ENCODE measurements around the gene VBP1.
A peak's percentile ranks its signal among the peaks of the same experiment; 100 is the strongest.
"Not testable (repeated sequence)": the region's sequence is repeated elsewhere in the genome, so short reads cannot be mapped to it uniquely, and the experiment has no call there.

Gene VBP1, protein sequence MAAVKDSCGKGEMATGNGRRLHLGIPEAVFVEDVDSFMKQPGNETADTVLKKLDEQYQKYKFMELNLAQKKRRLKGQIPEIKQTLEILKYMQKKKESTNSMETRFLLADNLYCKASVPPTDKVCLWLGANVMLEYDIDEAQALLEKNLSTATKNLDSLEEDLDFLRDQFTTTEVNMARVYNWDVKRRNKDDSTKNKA

DNA sequence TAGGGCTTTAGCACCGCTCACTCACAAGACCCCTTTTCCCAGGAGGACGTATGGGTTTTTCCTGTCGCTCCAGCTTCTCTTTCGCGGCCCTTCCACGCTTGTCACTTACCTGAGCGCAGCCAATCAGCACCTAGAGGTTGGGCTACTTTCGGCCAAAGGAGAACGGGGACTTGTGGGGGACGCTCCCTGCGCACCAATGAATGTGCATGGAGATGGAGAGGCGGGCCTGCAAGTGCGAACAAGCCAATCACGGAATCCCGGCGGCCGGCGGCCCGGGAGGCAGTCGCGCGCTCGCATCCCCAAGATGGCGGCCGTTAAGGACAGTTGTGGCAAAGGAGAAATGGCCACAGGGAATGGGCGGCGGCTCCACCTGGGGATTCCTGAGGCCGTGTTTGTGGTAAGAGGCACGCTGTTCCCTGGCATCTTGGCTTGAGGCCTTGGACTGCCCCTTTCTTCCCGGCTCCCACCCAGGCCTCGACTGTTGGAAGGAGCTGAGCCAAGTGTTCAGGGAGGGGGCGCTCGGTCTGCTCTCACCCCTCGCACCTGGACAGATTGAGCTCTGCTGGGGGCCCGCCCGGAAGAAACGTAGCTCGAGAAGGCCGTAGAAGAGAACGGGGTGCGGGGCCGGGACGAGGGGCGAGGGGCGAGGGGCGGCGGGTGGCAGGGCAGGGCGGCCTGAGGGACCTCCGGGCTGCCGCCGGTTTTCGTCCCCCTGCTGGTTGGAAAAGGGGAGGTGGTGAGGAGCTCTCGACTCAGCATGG is at the start of gene VBP1:
VBP1 (plus strand) TSS at position 282 of the 761 bp plus-strand sequence; CDS start at position 305, 23 bp downstream.
- peak; percentile 98 for DNase-seq

DNA sequence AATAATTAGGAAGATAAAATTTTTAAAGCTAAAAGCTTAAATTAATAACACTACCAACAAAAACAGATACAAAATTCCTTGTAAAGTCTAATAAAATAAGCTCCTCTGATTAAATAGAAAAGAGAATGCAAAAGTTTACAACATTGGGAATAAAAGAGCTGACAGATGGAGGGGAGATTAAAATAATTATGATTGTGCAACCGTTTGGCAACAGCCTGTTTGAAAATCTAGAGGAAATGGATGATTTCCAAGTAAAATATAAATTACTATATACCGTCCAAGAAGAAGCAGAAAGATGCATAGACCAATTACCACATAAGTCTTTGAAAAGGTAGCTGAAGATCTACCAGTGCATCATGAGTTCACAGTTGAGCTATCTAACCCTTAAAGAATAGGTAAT is 46.4 kb upstream of the VBP1 start:
- DNase-seq, result no peak

DNA sequence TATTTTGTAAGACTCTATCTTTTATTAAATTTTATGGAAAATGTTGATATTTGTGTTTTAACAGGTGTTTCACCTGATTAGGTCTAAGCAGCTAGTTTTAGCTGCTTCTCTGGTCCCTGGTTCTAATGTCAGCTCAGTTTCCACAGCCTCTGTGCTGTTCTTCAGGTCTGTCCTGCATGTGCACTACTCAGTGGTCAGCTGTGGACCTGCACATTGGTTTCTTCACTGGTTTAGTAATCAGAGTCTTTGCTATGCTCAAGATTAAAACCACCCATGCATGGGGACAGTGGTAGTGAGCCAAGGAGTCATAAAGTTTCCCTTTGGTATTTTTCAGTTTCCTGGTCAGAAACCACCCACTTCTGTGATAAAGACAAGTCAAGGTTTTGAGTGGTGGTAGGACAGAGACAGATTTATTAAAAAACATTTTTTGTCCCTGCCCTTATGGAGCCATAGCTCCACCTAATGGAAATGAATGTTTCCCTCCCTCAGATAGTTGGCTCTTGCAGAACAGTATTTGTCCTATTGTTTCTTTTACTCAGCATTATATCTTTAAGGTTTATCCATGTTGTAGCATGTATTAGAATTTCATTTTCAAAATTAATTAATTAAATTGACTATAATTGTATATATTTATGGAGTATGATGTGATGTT is 36.8 kb upstream of the VBP1 start:
- DNase-seq, result no peak

DNA sequence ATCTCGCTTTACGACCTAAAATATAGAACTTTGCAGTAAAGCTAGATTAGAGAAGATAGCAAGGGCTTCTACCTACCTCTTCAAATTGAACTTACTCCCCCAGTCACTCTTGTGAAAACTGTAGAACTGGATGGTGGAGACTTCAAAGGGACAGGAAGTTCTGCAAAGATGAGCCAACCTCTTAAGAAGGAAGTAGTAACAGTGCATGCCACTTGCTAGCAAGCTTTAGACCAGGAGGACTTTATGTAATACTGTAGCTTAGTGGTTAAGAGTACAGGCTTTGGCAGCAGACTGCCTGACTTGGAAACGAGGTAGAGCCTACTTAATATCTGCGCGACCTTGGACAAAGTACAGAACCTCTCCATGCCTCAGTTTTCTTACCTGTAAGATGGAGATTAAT is 27.5 kb upstream of the VBP1 start:
- DNase-seq, result no peak

DNA sequence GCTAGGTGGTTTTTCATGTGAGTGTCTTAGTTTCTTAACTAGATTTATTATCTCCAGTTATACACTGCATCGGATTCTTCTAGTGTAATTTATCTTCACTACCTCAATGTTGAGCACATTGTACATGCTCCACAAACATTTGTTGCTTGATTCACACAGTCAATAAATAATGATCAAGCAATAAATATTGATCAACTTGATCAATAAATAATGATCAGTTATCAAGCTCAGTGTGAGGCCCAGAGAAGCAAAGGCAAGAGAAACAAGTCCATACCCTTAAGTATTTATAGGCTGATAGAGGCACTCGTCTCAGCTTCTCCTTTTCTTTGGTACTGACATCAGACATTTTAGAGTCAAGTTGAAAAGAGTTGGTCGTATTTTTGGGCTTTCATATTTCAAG is 5.1 kb upstream of the VBP1 start:
- DNase-seq, result no peak

DNA sequence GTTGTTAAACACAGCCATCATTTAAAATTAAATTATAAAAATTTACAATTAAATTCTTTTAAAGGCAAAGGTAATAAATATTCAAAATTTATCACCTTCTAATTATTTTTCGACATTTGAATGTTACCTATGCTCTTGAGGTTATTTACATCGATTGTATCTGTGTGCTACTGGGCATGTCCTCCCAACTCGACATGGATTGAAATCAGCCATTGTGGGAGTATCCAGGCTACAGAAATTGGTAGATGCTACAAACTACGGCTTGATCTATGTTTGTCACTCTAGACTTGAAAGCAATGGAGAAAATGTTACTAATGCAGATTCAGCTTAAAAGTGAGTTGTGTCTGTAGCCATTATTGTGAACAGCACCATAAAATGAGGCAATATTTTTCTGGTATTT is 2.5 kb upstream of the VBP1 start:
- no peak for DNase-seq

DNA sequence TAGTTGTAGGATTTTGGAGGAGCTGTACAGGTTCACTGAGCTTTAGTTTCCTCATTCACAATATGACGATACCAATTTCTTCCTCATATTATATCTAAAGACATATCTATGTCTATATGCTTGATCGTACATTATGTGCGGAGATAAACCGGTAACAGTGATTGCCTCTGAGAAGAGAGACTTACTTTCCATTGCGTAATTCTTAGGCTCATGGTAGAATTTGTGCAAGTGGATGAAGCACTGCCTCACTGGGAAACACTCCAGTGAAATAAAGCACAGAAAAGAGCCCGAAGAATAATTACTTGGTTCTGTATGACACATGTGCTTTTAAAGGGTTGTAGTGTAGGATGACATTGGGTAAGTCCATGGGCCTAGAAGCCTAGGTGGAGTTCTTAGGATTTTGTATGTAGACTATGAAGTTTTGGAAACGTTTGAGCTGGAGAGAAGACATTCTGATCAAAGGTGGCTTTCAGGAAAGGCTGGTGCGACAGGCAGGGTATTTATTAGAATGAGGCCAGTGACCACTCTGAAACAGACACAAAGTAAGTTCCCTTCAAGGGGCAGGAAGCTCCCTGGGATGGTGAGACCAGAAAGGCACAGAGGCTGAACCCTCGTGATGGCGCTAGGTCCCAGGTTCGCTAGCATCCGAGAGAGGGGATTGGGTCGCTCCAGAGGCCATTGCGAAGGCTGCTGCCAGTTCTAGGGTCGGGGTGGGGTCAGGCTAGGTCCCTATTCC is 649 bp upstream of the VBP1 start:
- DNase-seq, result no peak

DNA sequence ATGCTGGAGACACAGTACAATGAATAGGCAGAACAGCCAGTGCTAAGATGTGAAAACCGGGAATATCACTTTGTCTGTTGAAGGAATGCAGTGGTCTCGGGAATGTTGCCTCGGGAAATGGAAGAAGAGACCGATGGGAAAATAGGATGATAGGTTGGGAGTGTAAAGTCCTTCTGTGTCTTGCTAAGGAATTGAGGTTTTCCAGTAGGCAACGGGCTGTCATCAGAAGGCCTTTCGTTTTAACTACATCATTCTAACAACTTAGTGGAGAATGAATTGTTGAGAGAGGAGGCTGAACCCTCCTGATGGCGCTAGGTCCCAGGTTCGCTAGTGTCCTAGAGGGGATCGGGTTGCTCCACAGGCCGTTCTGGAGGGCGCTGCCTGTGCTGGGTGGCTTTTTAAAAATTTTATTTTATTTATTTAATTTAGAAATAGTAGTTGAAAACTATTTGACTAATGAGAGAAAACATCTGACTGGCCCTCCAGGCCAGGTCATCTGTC is 730 bp downstream of the VBP1 start:
- DNase-seq, result peak; percentile 64

DNA sequence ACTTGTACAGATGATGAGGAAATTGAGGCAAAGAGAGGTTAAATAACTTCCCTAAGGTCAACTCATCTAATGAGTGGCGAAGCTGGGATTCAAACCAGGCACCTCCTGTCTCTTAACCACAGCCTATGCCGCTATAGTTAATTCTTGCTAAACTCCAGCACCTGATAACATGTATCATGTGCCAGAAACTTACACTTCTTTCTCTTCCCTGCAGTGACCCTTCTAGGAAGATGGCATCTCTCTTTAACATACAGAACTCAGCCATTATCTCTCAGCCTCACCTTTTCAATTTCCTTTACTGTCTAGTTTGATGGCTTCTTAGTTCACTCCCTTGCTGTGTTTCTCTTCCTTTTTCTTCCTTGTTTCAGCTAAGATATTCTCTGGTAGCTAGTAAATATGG is 2.5 kb downstream of the VBP1 start:
- DNase-seq, result no peak

DNA sequence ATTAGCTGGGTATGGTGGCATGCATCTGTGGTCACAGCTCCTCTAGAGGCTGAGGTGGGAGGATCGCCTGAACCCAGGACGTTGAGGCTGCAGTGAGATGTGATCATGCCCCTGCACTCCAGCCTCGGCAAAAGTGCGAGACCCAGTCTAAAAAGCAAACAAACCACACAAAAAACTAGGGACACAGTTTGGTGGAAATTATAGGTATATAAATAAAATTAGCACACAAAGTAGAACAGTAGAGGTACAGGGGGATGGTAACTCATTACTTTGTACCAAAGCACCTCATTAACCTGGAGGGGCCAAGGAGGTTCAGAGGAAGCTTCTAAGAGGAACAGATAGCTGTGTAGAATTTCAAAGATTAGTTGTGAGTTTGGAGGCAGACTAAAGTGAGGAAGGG is 5.1 kb downstream of the VBP1 start:
- DNase-seq, result no peak

DNA sequence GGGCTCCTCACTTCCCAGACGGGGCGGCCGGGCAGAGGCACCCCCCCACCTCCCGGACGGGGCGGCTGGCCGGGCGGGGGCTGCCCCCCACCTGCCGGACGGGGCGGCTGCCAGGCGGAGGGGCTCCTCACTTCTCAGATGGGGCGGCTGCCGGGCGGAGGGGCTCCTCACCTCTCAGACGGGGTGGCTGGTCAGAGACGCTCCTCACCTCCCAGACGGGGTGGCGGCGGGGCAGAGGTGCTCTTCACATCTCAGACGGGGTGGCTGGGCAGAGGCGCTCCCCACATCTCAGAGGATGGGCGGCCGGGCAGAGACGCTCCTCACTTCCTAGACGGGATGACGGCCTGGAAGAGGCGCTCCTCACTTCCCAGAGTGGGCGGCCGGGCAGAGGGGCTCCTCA is 7.5 kb downstream of the VBP1 start:
- DNase-seq, result not testable (repeated sequence)

DNA sequence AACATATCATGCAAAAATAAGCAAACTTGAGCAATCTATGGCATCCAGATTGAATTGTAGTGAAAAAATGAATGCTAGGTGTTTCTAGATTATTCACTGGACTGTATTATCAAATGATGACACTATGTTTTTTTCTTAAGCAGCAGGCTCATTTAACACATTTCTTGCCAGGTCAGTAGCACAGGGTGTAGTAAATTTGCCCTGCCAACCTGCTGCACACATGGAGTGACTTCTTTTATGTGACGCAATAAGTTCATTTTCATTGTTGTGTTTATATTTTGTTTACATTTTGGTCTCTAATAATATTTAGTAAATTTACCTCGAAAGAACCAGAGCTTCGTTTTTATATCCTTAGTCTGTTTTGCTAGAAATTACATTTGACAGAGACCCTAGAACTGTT is 9.5 kb downstream of the VBP1 start:
- no peak for DNase-seq

DNA sequence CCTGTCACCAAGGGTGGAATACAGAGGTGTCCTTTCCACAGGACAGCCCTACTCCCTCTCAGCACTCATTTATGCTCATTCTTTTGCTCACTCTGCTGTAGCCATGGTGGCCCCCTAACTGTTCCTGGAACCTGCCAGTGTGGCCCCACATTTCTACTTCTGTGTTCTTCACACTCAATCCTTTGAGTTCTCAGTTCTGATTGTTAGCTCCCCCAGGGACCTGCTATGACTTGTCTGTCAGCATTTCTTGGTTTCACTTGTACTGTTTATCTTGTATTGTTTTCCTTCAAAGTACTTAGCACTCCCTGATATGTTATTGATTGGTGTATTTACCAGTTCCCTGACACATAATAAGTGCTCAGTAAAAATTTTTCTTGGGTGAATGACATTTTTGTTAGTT is 14.9 kb downstream of the VBP1 start:
- DNase-seq, result no peak

DNA sequence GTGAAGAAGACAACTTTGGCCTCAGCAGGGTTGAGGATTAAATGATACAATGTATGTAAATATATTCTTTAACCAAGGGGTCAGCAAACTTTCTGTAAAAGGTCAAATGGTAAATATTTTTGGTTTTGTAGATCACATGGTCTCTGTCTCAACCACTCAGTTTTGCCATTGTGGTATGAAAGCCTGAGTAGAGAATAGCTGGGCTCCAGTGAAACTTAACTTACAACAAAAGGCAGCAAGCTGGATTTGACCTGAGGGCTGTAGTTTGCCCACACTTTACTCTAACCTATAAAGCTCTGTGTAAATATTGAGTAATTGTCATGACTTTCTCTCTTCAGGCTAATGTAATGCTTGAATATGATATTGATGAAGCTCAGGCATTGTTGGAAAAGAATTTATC is 19.6 kb downstream of the VBP1 start:
- no peak for DNase-seq

DNA sequence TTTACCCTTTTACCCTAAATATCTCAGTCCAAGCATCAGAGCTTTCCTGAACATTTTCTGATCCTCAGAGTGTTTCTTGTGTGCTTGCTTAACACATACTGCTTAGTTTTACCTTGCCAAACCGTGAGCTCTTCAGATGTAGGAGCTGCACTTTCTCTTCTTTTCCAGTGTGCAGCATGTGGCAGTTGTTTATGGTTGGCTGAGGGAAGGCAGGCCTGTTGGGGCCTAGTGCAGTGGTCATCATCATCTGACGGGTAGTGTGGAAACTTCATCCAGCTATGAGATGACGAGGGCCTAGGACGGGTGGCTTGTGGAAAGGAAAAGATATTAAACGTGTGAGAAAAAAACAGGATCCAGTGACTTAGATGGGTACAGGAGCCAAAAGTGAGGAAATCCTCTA is 21.5 kb downstream of the VBP1 start:
- no peak for DNase-seq

DNA sequence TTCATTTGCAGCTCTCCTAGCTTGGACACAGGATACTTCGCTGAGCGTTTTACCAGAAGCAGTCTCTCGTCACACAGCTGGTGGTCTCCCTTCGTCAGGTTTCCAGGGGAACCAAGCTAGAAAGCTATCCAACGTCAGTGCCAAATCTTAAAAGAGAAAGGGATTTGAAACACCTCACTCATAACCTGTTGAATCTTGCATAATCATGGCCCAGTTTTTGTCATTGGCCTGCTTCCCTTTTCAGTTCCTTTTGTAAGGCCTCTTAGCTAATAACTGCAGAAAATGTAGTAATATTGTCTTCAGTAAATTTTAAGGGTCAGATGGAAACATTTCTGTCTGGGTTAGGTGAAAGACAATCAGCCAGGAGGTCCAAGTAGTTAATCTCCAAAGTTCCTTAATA is 26.0 kb downstream of the VBP1 start:
- no peak for DNase-seq

DNA sequence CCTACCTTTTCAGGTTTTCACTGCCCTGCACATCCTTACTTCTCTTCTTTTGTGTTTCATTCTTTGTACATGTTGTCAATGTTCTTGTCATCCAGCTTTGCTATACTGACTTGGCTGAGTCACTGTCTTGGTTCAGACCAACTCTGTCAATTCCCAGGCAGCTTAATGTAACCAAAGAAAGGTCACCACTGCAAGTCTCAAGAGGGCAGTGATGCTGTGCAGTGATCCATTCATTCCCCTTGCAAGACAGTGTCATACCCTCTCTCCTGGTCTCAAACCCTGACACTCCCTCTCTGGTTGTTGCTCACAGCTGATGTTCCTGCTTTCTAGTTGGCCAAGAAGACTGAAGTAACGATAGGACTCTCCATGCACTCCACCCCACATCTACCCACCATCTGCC is 30.5 kb downstream of the VBP1 start:
- DNase-seq, result no peak

DNA sequence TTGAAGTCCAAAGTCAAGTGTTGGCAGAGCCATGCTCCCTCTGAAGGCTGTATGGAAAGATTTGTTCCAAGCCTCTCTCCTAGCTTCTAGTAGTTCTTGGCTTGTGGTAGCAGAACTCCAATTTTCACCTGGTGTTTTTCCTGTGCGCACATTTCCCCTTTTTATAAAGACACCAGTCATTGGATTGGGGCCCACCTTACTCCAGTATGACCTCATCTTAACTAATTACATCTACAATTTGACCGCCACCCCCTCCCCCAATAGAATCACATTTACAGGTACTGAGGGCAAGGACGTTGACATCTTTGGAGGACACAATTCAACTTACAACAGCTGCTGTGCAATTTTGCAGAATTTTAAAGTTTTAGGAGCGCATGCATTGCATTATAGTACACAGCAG is 31.2 kb downstream of the VBP1 start:
- DNase-seq, result no peak

DNA sequence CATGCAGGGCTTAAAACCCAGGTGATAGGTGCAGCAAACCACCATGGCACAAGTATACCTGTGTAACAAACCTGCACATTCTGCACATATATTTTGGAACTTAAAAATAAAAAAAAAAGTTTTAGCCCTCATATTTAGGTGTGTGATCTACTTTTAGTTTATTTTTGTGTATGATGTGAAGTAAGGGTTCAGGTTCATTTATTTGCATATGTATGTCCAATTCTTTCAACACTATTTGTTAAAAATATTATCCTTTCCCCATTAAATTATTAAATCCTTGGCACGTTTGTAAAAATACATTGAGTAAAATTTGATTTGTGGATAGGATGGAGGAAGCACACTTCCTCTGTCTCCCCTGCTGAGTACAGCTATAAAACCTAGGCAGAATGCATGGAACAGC is 35.1 kb downstream of the VBP1 start:
- no peak for DNase-seq

DNA sequence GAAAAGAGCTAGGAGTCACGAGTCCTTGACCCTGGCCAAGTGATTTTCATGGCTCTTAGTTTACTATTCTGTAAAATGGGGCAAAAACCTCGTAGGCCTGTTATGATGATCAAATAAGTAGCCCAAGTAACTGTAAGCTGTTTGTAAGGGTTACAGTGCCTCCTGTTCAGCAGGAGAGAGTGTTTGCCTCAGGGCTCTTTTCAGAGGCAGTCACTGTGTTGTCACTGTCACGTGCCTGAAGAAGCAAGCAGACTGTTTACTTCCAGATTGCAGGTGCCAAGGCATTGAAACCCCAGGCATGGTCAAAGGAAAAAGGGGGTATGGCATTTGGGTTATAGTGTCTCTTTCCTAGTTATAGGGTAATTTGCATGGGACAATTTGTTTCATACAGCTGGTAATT is 43.5 kb downstream of the VBP1 start:
- DNase-seq, result no peak

DNA sequence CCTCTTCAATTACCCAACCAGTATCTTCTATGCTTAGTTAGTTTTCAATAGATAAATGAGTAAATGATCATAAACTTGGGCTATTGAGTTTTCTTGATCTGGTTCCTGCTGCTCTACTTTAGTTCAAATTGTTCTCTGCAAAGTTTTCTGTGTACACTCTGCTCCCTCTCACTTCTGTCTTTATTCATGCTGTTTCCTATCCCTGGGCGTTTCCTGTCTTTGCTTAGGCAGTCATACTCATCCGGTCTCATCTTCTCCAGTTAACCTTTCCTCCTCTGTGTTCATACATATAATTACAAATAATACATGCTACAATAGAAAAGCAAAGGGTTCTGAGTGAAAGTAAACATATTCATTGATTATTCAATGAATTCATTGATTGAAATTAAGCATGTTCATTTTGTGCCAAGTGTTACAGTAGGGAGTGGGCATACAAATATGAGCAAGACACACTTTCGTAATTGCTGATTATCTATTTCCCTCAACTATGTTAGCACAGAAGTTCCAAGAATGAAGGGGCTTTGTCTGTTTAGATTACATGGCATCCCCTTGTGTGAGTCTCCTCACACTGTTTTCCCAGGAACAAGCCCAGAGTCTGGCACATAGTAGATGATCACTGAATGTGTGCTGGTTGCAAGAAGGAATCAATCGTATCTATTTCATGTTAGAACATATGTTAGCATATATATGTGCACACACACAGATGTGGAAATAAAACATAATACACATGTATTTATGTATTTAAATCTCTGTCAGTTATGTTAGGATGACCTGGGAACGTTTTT is 46.9 kb downstream of the VBP1 start:
- no peak for DNase-seq

DNA sequence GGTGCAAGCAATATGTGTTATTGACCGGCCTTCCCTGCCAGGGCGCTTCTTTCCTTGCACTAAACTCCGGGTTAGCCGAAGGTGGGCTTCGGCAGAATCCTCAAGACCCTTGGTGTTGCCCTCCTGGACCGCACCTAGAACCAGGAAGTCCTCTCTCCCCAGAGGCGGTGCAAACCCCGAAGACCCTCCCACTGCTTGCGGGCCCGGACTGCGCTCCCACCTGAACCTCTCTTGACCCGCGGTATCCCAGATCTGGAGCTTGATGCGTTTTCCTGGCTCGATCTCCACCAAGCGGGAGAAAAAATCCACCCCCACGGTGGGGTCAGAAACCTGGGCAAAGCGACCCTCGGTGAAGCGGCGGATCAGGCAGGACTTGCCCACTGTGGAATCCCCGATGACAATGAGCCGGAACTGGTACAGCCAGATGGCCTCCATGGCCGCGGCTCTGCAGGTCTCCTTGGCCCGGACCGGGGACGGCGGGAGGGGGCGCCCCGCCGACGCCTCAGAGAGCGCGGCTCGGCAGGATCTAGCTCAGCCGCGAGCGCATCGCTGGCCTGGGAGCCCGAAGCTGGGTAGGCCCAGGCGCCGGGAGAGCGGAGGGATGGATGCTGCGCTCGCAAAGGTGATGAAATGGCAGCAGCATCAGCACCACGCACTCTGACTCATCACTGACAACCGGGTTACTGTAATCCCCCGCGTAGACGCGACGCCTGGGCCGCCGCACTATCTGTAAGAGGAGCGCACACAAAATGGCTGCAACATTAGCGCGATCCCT is 47.8 kb downstream of the VBP1 start, which contains the start of gene RAB39B:
RAB39B (minus strand) TSS at position 638 of the 775 bp plus-strand sequence; CDS start at position 435, 203 bp downstream.
- peak; percentile 88 for DNase-seq
